HepG2 (cell line): ENCODE measurements around the gene IL17C. TPM values are rescaled to one million over a fixed set of nuclear protein-coding genes. Genes with fewer than 3 reads are reported as not detected.

Experiments used
- AKAP8 ChIP-seq: sonication (generic); formaldehyde crosslinking; IDR thresholded peaks from 2 replicates; pipeline ENCODE4 v1.5.1; 2020; ENCODE audit warnings: mild to moderate bottlenecking, missing genetic modification reagents
- BORCS8-MEF2B ChIP-seq: sonication (generic); formaldehyde crosslinking; IDR thresholded peaks from 2 replicates; pipeline ENCODE4 v1.8.0; 2022; ENCODE audit warnings: mild to moderate bottlenecking, missing genetic modification reagents
- GPBP1L1 ChIP-seq: sonication (generic); formaldehyde crosslinking; IDR thresholded peaks from 2 replicates; pipeline ENCODE4 v1.5.0; 2020; ENCODE audit warnings: mild to moderate bottlenecking, missing genetic modification reagents
- HINFP ChIP-seq: sonication (generic); formaldehyde crosslinking; IDR thresholded peaks from 2 replicates; pipeline ENCODE4 v1.4.0; 2020; ENCODE audit warnings: low read depth, mild to moderate bottlenecking, missing genetic modification reagents
- HNF1B ChIP-seq: sonication (generic); formaldehyde crosslinking; IDR thresholded peaks from 2 replicates; pipeline ENCODE4 v1.5.1; 2020; ENCODE audit warnings: mild to moderate bottlenecking, moderate library complexity, missing genetic modification reagents
- HNRNPK ChIP-seq: fragments of 200-400 bp; formaldehyde crosslinking; IDR thresholded peaks from 2 replicates; pipeline ENCODE4 v1.6.1; 2018; ENCODE audit warnings: low read length, low read depth, moderate library complexity, mild to moderate bottlenecking; ENCODE audit not compliant: poor library complexity, severe bottlenecking
- HOXA9 ChIP-seq: sonication (generic); formaldehyde crosslinking; IDR thresholded peaks from 2 replicates; pipeline ENCODE4 v1.8.1; 2022; ENCODE audit warnings: missing genetic modification reagents, mild to moderate bottlenecking, moderate library complexity, borderline replicate concordance
- MXD3 ChIP-seq: IDR thresholded peaks from 2 replicates; pipeline ENCODE4 v1.6.1; 2016; ENCODE audit warnings: mild to moderate bottlenecking, missing biosample characterization, missing genetic modification reagents
- RBFOX2 ChIP-seq: fragments of 200-400 bp; formaldehyde crosslinking; IDR thresholded peaks from 2 replicates; pipeline ENCODE4 v1.6.1; 2017; ENCODE audit warnings: low read depth, mild to moderate bottlenecking, low read length
- REXO4 ChIP-seq: sonication (generic); formaldehyde crosslinking; IDR thresholded peaks from 2 replicates; pipeline ENCODE4 v1.8.0; 2022; ENCODE audit warnings: missing genetic modification reagents, mild to moderate bottlenecking, borderline replicate concordance
- RORA ChIP-seq: sonication (generic); formaldehyde crosslinking; IDR thresholded peaks from 2 replicates; pipeline ENCODE4 v1.5.0; 2020; ENCODE audit warnings: mild to moderate bottlenecking, missing genetic modification reagents, moderate library complexity
- STAG1 ChIP-seq: sonication (generic); formaldehyde crosslinking; IDR thresholded peaks from 2 replicates; pipeline ENCODE4 v1.4.0; 2020; ENCODE audit warnings: missing genetic modification reagents
- SUZ12 ChIP-seq: fragments of 150-350 bp; IDR thresholded peaks from 2 replicates; pipeline ENCODE4 v1.6.1; 2014; ENCODE audit warnings: low read depth, low read length
- TRIM22 ChIP-seq: fragments of 450-650 bp; IDR thresholded peaks from 2 replicates; pipeline ENCODE4 v1.6.1; 2017
- ZMAT5 ChIP-seq: sonication (generic); formaldehyde crosslinking; IDR thresholded peaks from 2 replicates; pipeline ENCODE4 v1.5.0; 2020; ENCODE audit warnings: mild to moderate bottlenecking, low read depth, missing genetic modification reagents, borderline replicate concordance
- ZMYM4 ChIP-seq: sonication (generic); formaldehyde crosslinking; IDR thresholded peaks from 2 replicates; pipeline ENCODE4 v1.8.1; 2023; ENCODE audit warnings: mild to moderate bottlenecking, missing genetic modification reagents
- ZNF138 ChIP-seq: sonication (generic); formaldehyde crosslinking; IDR thresholded peaks from 2 replicates; pipeline ENCODE4 v1.5.0; 2020; ENCODE audit warnings: mild to moderate bottlenecking, low read depth, missing genetic modification reagents
- ZNF557 ChIP-seq: sonication (generic); formaldehyde crosslinking; IDR thresholded peaks from 2 replicates; pipeline ENCODE4 v1.4.0; 2020; ENCODE audit warnings: missing genetic modification reagents
- ZNF639 ChIP-seq: conservative IDR thresholded peaks from 2 replicates; pipeline ENCODE4 v1.6.1; 2018; ENCODE audit warnings: missing genetic modification reagents
- ZNF644 ChIP-seq: IDR thresholded peaks from 2 replicates; pipeline ENCODE4 v1.6.1; 2016; ENCODE audit warnings: low read depth
- ZNF713 ChIP-seq: sonication (generic); formaldehyde crosslinking; IDR thresholded peaks from 2 replicates; pipeline ENCODE4 v1.4.0; 2020; ENCODE audit warnings: mild to moderate bottlenecking, missing genetic modification reagents
- ZNF746 ChIP-seq: sonication (generic); formaldehyde crosslinking; IDR thresholded peaks from 2 replicates; pipeline ENCODE4 v1.8.0; 2022; ENCODE audit warnings: mild to moderate bottlenecking, missing genetic modification reagents
- ZNF772 ChIP-seq: sonication (generic); formaldehyde crosslinking; IDR thresholded peaks from 2 replicates; pipeline ENCODE4 v1.5.0; 2020; ENCODE audit warnings: mild to moderate bottlenecking, missing genetic modification reagents
- polyA plus RNA-seq, 8 experiments: library from polyadenylated mRNA; depleted of rRNA in 3 of 8; stranded (reverse) in 7 of 8; unstranded in 1 of 8; fragments of >200 nt; fragmentation: Illumina TruSeq in 4 of 8; extraction: Trizol in 4 of 8; gene quantifications; 2 replicates each; pipeline versions ENCODE4 v1.2.1 to v1.2.3, GENCODE V29; 2011 to 2016; ENCODE audit warnings: low read depth in 4 of 8, missing spikeins in 1 of 8, mixed read lengths in 1 of 8; ENCODE audit not compliant: insufficient read depth in 1 of 8
- total RNA-seq, 5 experiments: library from RNA; depleted of rRNA; stranded (reverse); fragments of >200 nt; fragmentation: Illumina TruSeq; extraction: Trizol; gene quantifications; 2 replicates each; pipeline ENCODE4 v1.2.3, GENCODE V29; 2016; ENCODE audit warnings: low read depth in 1 of 5

IL17C gene
- total and polyA plus RNA-seq, 2 of the 13 experiments (the other 11 are each of a cell fraction or from before 2014, with no cell fraction given), result not detected

GRCh38 chr16:88681084-88681680, 42.8 kb downstream of the IL17C start (continued):
- TF ChIP-seq ZNF639 (no peak), ZMAT5 (CRISPR knock-in tag) (no peak), ZMYM4 (CRISPR knock-in tag) (no peak), RBFOX2 (no peak), ZNF557 (no peak), ZNF644 (CRISPR knock-in tag) (no peak), ZNF138 (CRISPR knock-in tag) (no peak), HNRNPK (no peak), MXD3 (peak; percentile 52; the same call in 1 of the 2 replicates), RORA (no peak), HNF1B (CRISPR knock-in tag) (peak; percentile 60; the same call in 1 of the 2 replicates), REXO4 (CRISPR knock-in tag) (no peak), SUZ12 (no peak), ZNF746 (CRISPR knock-in tag) (no peak), AKAP8 (CRISPR knock-in tag) (peak; percentile 50; the same call in 1 of the 2 replicates), HINFP (no peak), HOXA9 (CRISPR knock-in tag) (0 out of 2 replicates have a peak, but pooled peaks have one; percentile 53), ZNF713 (CRISPR knock-in tag) (0 out of 2 replicates have a peak, but pooled peaks have one; percentile 50), STAG1 (CRISPR knock-in tag) (peak; percentile 71), ZNF772 (CRISPR knock-in tag) (no peak), GPBP1L1 (CRISPR knock-in tag) (no peak), TRIM22 (no peak), BORCS8-MEF2B (CRISPR knock-in tag) (0 out of 2 replicates have a peak, but pooled peaks have one; percentile 26)
